ENCODE measurements around the gene LCE1A.

The LCE1A gene

GRCh38 chr1:152801333-152801732 lies 25.9 kb upstream of the LCE1A start:
- no peak overlapping the region for H3K4me3 ChIP-seq (ENCODE audit: control insufficient read depth, low read depth, low read length)
- TF ChIP-seq CTCF (IDR thresholded peaks at IDR 0.05; ENCODE audit: control insufficient read depth, insufficient read depth, low read depth, low read length, missing control alignments), result no peak
- DNase-seq (ENCODE audit: low read depth), result no peak

DNA sequence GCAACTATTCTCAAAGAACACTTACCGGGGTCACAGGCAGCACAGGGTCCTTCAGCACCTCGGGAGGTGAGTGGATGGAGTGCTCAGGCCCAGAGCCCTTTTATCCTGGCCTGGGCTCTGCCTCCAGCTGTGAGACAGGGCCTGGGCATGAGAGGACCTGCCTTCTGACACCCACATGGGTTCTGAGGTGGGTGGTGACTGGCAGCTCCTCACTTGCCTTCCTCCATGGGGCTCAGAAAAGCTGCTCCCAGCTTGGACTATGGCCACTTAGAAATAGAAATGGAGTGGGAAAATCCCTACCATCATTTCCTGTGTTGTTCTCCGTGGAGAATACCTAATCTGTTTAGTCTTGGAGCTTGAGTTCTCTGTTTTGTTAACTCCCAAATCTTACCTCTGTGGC lies 20.7 kb upstream of the LCE1A start, which contains the start of gene LCE1C:
TSS of gene LCE1C (minus strand) at position 76 of the 400 bp plus-strand sequence. CDS start 1,173 bp downstream, outside the sequence.
- TF ChIP-seq CTCF (IDR thresholded peaks at IDR 0.05; ENCODE audit: control insufficient read depth, insufficient read depth, low read depth, low read length, missing control alignments), result no peak
- no peak within 1 kb of the TSS for H3K4me3 ChIP-seq (ENCODE audit: control insufficient read depth, low read depth, low read length)
- DNase-seq (ENCODE audit: low read depth), result no peak

DNA sequence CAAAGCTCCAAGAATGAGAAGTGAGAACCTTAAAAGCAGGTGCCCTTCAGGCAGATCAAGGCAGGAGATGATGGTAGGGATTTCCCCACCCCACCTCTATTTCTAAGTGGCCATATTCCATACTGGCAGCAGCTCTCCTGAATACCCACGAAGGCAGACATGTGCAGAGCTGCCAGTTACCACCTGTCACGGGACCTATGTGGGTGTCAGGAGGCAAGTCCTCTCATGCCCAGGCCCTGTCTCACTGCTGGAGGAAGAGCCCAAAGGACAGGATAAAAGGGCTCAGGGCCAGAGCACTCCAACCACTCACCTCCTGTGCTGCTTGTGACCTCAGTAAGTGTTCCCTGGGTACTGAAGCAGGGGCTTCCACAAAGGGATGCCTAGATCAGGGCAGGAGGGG lies 16.2 kb upstream of the LCE1A start:
- no peak for DNase-seq (ENCODE audit: low read depth)
- TF ChIP-seq CTCF (IDR thresholded peaks at IDR 0.05; ENCODE audit: control insufficient read depth, insufficient read depth, low read depth, low read length, missing control alignments), result no peak
- no peak overlapping the region for H3K4me3 ChIP-seq (ENCODE audit: control insufficient read depth, low read depth, low read length)

GRCh38 chr1:152811671-152812070 lies 15.6 kb upstream of the LCE1A start, which contains the start of gene LCE1B:
LCE1B (plus strand) TSS chr1:152811971; CDS start chr1:152812447, 476 bp downstream.
- no peak for DNase-seq (ENCODE audit: low read depth)
- no peak for TF ChIP-seq CTCF (IDR thresholded peaks at IDR 0.05; ENCODE audit: control insufficient read depth, insufficient read depth, low read depth, low read length, missing control alignments)
- H3K4me3 ChIP-seq (ENCODE audit: control insufficient read depth, low read depth, low read length), result no peak within 1 kb of the TSS

DNA sequence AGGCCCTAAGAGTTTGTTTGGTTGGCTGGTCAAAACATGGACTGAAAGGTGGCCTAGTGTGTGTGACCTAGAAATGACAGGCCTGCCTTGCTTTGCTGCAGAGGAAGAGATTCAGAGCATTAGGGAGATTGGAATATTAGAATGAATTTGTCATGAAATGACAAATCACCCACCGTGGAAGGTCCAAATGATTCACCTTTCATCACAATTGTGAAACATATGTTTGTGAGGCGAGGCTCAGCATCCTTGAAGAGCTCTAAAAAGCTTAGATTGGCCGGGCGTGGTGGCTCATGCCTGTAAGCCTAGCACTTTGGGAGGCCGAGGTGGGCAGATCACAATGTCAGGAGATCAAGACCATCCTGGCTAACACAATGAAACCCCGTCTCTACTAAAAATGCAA lies 10.0 kb upstream of the LCE1A start:
- no peak for DNase-seq (ENCODE audit: low read depth)
- TF ChIP-seq CTCF (IDR thresholded peaks at IDR 0.05; ENCODE audit: control insufficient read depth, insufficient read depth, low read depth, low read length, missing control alignments), result no peak

DNA sequence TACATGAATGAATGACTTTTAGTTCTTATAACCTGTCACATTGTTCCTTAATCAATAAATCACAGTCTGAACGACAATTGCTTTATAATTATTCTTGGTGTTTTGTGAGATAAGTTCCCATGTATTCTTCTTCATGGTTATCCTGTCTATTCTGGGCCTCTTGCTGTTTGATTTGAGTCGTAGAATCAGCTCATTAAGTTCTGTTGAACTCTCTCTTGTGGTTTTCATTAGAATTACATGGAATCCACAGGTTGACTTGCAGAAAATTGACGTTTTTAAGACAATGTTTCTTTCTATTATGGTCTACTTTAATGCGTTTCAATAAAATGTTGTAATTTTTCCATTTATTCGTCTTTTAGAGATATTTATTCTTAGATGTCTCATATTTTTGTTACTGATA lies 4.0 kb upstream of the LCE1A start:
- H3K4me3 ChIP-seq (ENCODE audit: control insufficient read depth, low read depth, low read length), result no peak overlapping the region
- no peak for DNase-seq (ENCODE audit: low read depth)
- no peak for TF ChIP-seq CTCF (IDR thresholded peaks at IDR 0.05; ENCODE audit: control insufficient read depth, insufficient read depth, low read depth, low read length, missing control alignments)

More for the DNA sequence above, 10.0 kb upstream of the LCE1A start:
- no peak overlapping the region for H3K4me3 ChIP-seq (ENCODE audit: control insufficient read depth, low read depth, low read length)

- TF ChIP-seq CTCF (IDR thresholded peaks at IDR 0.05; ENCODE audit: control insufficient read depth, insufficient read depth, low read depth, low read length, missing control alignments), result no peak
- H3K4me3 ChIP-seq (ENCODE audit: control insufficient read depth, low read depth, low read length), result no peak overlapping the region
- no peak for DNase-seq (ENCODE audit: low read depth)
Measured at GRCh38 chr1:152824964-152825363, 2.3 kb upstream of the LCE1A start.

Measured in AG09309 (cell line).